ENCODE measurements around the gene PCDHGA1. TPM values are rescaled to one million over a fixed set of nuclear protein-coding genes. Genes with fewer than 3 reads are reported as not detected.

Gene PCDHGA1
- total and polyA plus RNA-seq, 9 of the 15 experiments (the other 6 are each of a cell fraction or from before 2014, with no cell fraction given): 0.05 to 0.26 (median 0.18) TPM; not detected in 2

GRCh38 chr5:141521244-141521781 is 191.0 kb downstream of the PCDHGA1 start (continued):
- TF ChIP-seq TEAD4 (IDR thresholded peaks at IDR 0.05; ENCODE audit: low read length) (0 out of 2 replicates have a peak, but pooled peaks have one; percentile 30), TEAD4 (CRISPR knock-in tag; IDR thresholded peaks at IDR 0.05; ENCODE audit: borderline replicate concordance) (no peak), SMARCA4 (IDR thresholded peaks at IDR 0.05) (peak; percentile 90), L3MBTL2 (IDR thresholded peaks at IDR 0.05) (peak; percentile 66), EP300 (IDR thresholded peaks at IDR 0.05; ENCODE audit: low read length) (peak; percentile 51; the same call in 1 of the 2 replicates), JUNB (CRISPR knock-in tag; conservative IDR thresholded peaks at IDR 0.05) (peak; percentile 63; the same call in 1 of the 2 replicates), MTA3 (IDR thresholded peaks at IDR 0.05; ENCODE audit: borderline replicate concordance) (no peak), ZNF133 (CRISPR knock-in tag; IDR thresholded peaks at IDR 0.05) (no peak), DACH1 (IDR thresholded peaks at IDR 0.05; ENCODE audit: partially characterized antibody) (peak; percentile 20), FOXA3 (CRISPR knock-in tag; conservative IDR thresholded peaks at IDR 0.05 in 1 of 2, IDR thresholded peaks at IDR 0.05 in 1 of 2) (peak; percentile 50 to 72; a peak in 3 of 4 replicates), JUND (IDR thresholded peaks at IDR 0.05; ENCODE audit: borderline replicate concordance, low read depth, low read length) (peak; percentile 93), JUND (tag; IDR thresholded peaks at IDR 0.05; ENCODE audit: borderline replicate concordance, low read depth, low read length) (peak; percentile 94; the same call in 2 of the 3 replicates), SMAD3 (CRISPR knock-in tag; conservative IDR thresholded peaks at IDR 0.05) (0 out of 2 replicates have a peak, but pooled peaks have one; percentile 43), MEF2D (tag; conservative IDR thresholded peaks at IDR 0.05; ENCODE audit: low read depth) (peak; percentile 98), FOS (IDR thresholded peaks at IDR 0.05; ENCODE audit: extremely low read depth, insufficient read length) (peak; percentile 32), UBTF (IDR thresholded peaks at IDR 0.05; ENCODE audit: borderline replicate concordance in 1 of 2, low read depth in 2 of 2, low read length in 2 of 2) (no peak), NFIC (IDR thresholded peaks at IDR 0.05) (peak; percentile 63)
- TF ChIP-seq, protein P1, sequence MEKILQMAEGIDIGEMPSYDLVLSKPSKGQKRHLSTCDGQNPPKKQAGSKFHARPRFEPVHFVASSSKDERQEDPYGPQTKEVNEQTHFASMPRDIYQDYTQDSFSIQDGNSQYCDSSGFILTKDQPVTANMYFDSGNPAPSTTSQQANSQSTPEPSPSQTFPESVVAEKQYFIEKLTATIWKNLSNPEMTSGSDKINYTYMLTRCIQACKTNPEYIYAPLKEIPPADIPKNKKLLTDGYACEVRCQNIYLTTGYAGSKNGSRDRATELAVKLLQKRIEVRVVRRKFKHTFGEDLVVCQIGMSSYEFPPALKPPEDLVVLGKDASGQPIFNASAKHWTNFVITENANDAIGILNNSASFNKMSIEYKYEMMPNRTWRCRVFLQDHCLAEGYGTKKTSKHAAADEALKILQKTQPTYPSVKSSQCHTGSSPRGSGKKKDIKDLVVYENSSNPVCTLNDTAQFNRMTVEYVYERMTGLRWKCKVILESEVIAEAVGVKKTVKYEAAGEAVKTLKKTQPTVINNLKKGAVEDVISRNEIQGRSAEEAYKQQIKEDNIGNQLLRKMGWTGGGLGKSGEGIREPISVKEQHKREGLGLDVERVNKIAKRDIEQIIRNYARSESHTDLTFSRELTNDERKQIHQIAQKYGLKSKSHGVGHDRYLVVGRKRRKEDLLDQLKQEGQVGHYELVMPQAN (IDR thresholded peaks at IDR 0.05; ENCODE audit: borderline replicate concordance): no peak
- TF ChIP-seq, protein P2, sequence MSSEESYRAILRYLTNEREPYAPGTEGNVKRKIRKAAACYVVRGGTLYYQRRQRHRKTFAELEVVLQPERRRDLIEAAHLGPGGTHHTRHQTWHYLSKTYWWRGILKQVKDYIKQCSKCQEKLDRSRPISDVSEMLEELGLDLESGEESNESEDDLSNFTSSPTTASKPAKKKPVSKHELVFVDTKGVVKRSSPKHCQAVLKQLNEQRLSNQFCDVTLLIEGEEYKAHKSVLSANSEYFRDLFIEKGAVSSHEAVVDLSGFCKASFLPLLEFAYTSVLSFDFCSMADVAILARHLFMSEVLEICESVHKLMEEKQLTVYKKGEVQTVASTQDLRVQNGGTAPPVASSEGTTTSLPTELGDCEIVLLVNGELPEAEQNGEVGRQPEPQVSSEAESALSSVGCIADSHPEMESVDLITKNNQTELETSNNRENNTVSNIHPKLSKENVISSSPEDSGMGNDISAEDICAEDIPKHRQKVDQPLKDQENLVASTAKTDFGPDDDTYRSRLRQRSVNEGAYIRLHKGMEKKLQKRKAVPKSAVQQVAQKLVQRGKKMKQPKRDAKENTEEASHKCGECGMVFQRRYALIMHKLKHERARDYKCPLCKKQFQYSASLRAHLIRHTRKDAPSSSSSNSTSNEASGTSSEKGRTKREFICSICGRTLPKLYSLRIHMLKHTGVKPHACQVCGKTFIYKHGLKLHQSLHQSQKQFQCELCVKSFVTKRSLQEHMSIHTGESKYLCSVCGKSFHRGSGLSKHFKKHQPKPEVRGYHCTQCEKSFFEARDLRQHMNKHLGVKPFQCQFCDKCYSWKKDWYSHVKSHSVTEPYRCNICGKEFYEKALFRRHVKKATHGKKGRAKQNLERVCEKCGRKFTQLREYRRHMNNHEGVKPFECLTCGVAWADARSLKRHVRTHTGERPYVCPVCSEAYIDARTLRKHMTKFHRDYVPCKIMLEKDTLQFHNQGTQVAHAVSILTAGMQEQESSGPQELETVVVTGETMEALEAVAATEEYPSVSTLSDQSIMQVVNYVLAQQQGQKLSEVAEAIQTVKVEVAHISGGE (CRISPR knock-in tag; IDR thresholded peaks at IDR 0.05): no peak

Data from K562 (cell line).